Measurements from ENCODE around the gene ACTR10. TPM values are rescaled to one million over a fixed set of nuclear protein-coding genes. Genes with fewer than 3 reads are reported as not detected.
"Not testable (repeated sequence)": the region's sequence is repeated elsewhere in the genome, so short reads cannot be mapped to it uniquely, and the experiment has no call there.

ACTR10 gene
- total and polyA plus RNA-seq, 7 donors = 41.2 to 69.0 (median 57.3) TPM

GRCh38 chr14:58258156-58258555 lies 58.2 kb downstream of the ACTR10 start:
- H3K9me3 ChIP-seq = no peaks in the 10 kb centered on the region
- intact Hi-C loops (cut with DNase I) = no loop called here
- WGBS, 3 donors = 95 to 99% (median 96%) methylated on average over 4 of the region's 4 CpGs
- peak in 1 of 4 donors; percentile 32 for ATAC-seq
- peaks cover 3 to 99% of the 10 kb centered on the region in 2 donors for H3K36me3 ChIP-seq (ENCODE audit: insufficient read depth in 1 of 2, low read depth in 1 of 2)
- H3K4me1 ChIP-seq = no peaks in the 10 kb centered on the region
- no peak for TF ChIP-seq CTCF (IDR thresholded peaks at IDR 0.05)
- no peak for DNase-seq
- H3K27me3 ChIP-seq (ENCODE audit: insufficient read depth in 3 of 3, low read length in 2 of 3) = no peaks in the 10 kb centered on the region
- no peak overlapping the region for H3K27ac ChIP-seq
- no peak overlapping the region for H3K4me3 ChIP-seq

DNA sequence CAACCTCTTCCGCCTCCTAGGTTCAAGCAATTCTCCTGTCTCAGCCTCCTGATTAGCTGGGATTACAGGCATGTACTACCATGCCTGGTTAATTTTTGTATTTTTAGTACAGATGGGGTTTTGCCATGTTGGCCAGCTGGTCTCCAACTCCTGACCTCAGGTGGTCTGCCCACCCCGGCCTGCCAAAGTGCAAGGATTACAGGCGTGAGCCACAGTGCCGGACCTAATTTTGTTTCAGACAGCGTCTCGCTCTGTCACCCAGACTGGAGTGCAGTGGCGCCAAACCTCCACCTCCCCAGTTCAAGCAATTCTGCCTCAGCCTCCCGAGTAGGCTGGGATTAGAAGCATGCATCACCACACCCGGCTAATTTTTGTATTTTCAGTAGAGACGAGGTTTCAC lies 62.1 kb downstream of the ACTR10 start:
- H3K36me3 ChIP-seq (ENCODE audit: insufficient read depth in 1 of 2, low read depth in 1 of 2) = peaks cover 15 to 100% of the 10 kb centered on the region in 2 donors
- WGBS, 3 donors = 87 to 95% (median 88%) methylated on average over 10 of the region's 10 CpGs
- intact Hi-C loops (cut with DNase I); H3K4me1 ChIP-seq; H3K27ac ChIP-seq; H3K27me3 ChIP-seq (ENCODE audit: insufficient read depth in 3 of 3, low read length in 2 of 3); ATAC-seq; DNase-seq; H3K4me3 ChIP-seq; H3K9me3 ChIP-seq: not testable (repeated sequence)

DNA sequence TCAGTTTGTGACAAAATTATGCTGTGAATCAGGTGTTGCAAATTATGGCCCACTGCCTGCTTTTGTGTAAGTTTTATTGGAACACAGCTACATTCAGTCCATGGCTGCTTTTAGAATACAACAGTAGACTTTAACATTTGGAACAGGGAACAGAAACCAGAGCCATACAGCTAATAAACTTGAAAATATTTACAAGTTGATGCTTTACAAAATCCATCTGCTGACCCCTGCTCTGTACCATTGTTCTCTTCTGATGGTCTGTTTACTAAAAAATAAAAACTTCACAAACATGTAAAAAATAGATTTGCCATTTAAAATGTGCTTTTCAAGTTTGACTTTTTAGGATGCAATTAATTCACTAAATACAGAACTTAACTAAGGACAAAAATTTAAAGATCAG lies 65.5 kb downstream of the ACTR10 start:
- intact Hi-C loops (cut with DNase I) = no loop called here
- Histone ChIP-seq H3K36me3 (ENCODE audit: insufficient read depth in 1 of 2, low read depth in 1 of 2) (peaks cover 21 to 100% of the 10 kb centered on the region in 2 donors), H3K4me1 (no peaks in the 10 kb centered on the region), H3K4me3 (no peak overlapping the region), H3K27me3 (ENCODE audit: insufficient read depth in 3 of 3, low read length in 2 of 3) (no peaks in the 10 kb centered on the region), H3K27ac (no peak overlapping the region), H3K9me3 (no peaks in the 10 kb centered on the region)
- no peak for DNase-seq
- no peak for TF ChIP-seq CTCF (IDR thresholded peaks at IDR 0.05)
- ATAC-seq = no peak

DNA sequence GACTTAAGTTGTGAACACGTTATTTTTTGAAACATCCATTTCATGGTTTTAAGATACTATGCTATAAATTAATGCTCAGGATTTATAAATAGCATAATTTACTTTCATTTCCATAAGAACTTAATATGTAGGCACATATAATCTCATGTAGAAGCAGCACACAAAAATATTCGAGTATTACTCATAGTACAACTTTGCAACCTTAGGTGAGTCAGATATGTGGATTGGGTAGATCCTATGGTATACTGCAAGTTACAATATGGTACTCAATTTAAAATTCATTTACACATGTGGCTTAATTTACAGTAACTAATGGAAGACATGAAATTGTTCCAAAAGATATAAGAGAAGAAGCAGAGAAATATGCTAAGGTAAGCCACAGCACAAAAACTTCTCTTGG lies 70.7 kb downstream of the ACTR10 start:
- Histone ChIP-seq H3K4me1 (no peaks in the 10 kb centered on the region), H3K4me3 (no peak overlapping the region), H3K36me3 (ENCODE audit: insufficient read depth in 1 of 2, low read depth in 1 of 2) (peaks cover 8 to 95% of the 10 kb centered on the region in 2 donors), H3K9me3 (no peaks in the 10 kb centered on the region), H3K27me3 (ENCODE audit: insufficient read depth in 3 of 3, low read length in 2 of 3) (no peaks in the 10 kb centered on the region), H3K27ac (no peak overlapping the region)
- TF ChIP-seq CTCF (IDR thresholded peaks at IDR 0.05) = no peak
- DNase-seq (no peak), ATAC-seq (no peak)
- intact Hi-C loops (cut with DNase I) = no loop called here
- WGBS, 3 donors = 84 to 87% (median 84%) methylated on average over 2 of the region's 2 CpGs

DNA sequence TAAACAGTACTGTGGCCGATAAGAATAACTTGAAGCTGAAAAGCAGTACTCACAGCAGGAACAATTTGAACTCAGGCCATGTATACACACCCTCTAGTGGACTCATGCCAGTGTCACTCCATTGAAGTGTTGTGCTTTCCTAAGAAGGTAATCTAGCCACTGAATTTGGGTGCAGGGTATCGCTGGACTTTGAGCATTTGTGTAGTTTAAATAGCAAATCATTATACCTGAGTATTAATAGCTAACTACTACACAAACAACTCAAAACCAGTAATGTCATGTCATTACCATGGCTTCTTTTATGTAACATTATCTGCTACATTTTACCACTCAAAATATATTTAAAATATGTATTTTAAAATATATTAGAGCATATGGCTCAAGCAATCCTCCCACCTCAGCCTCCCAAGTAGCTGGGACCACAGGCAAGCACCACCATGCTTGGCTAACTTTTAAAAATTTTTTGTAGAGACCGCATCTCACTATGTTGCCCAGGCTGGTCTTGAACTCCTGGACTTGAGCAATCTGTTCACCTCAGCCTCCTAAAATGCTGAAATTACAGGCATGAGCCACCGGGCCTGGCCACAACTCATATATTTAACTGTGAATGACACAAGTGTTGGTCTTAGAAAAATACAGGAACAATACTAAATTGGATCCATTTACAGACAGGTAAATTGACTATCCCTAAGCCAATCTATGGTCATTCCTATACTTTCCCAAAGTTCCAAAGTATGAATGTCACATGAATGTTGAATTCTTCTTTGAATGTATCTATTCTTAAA lies 72.8 kb downstream of the ACTR10 start:
- peak; percentile 26 to 58 (median 48) for ATAC-seq
- intact Hi-C loops (cut with DNase I) = no loop called here
- H3K4me3 ChIP-seq = no peak overlapping the region
- 71 to 73% (median 72%) methylated on average over 4 of the region's 4 CpGs for WGBS, 3 donors
- H3K36me3 ChIP-seq (ENCODE audit: insufficient read depth in 1 of 2, low read depth in 1 of 2) = peaks cover 5 to 85% of the 10 kb centered on the region in 2 donors
- H3K9me3 ChIP-seq = no peaks in the 10 kb centered on the region
- H3K27me3 ChIP-seq (ENCODE audit: insufficient read depth in 3 of 3, low read length in 2 of 3) = no peaks in the 10 kb centered on the region
- TF ChIP-seq CTCF (IDR thresholded peaks at IDR 0.05) = peak; percentile 13
- no peak for DNase-seq
- H3K27ac ChIP-seq = no peak overlapping the region
- H3K4me1 ChIP-seq = no peaks in the 10 kb centered on the region
